Activated naive CD4-positive, alpha-beta T cell treated with anti-CD3 and anti-CD28 coated beads, Interleukin-2, amount 10 ng/mL, durations not matched to agents 5 hours and 36 hours (primary cell): ENCODE data around the gene CELF1. TPM values are rescaled to one million over a fixed set of nuclear protein-coding genes. Genes with fewer than 3 reads are reported as not detected.

Source experiments
- total RNA-seq, 2 experiments: library from RNA; stranded (reverse); gene quantifications; one replicate each; pipeline ENCODE4 v1.2.3, GENCODE V29; 2021

CELF1 gene
- total RNA-seq, result 100 to 1,000 TPM in 1 of 2 experiments, 10 to 100 TPM in 1; 97.3 to 101 TPM

GRCh38 chr11:47552566-47553405 lies at the start of gene CELF1:
Gene CELF1, minus strand, starts transcription at chr11:47553132. Its CDS starts 53,609 bp downstream, at chr11:47499523.

GRCh38 chr11:47593934-47594855 lies 41.3 kb upstream of the CELF1 start, which contains the start of gene C1QTNF4:
Gene C1QTNF4, minus strand, starts transcription at chr11:47594411. Its CDS starts 3,601 bp downstream, at chr11:47590810.

DNA sequence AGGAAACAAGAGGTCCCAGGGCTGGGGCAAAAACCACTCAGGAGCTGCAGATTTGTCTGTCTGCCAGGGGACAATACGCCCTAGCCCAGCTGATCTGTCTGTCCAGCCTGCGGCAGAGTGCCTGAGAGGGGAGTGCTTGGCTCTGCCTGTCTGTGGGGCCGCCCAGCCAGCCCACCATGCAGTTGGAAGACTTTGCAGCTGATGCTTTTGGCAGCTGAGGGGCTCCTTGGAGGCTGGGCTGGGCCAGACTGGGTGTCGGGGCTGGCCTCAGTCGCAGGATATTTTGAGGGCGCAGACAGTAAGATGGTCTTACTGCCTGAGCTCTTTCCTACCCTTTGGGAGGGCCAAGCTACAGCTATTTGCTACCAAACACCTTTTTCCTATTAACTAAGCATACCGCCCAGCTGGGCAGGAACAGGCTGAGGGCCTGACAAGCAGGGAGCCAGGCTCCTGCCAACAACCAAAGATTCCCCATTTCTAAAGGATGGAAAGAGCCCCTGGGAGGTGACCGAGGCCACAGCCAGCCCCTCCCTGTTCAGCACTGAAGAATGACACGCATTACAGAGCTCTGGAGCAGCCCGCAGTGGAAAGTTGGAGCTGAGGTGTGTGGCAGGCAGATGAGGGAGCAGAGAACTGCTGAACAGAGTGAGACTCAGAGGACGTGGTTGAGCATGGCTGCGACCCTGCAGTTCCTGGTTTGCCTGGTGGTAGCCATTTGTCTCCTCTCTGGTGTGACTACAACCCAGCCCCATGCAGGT lies 33.3 kb upstream of the CELF1 start, which contains the start of gene FAM180B:
TSS of gene FAM180B (plus strand) at position 581 of the 758 bp plus-strand sequence. CDS start at position 672, 91 bp downstream.

DNA sequence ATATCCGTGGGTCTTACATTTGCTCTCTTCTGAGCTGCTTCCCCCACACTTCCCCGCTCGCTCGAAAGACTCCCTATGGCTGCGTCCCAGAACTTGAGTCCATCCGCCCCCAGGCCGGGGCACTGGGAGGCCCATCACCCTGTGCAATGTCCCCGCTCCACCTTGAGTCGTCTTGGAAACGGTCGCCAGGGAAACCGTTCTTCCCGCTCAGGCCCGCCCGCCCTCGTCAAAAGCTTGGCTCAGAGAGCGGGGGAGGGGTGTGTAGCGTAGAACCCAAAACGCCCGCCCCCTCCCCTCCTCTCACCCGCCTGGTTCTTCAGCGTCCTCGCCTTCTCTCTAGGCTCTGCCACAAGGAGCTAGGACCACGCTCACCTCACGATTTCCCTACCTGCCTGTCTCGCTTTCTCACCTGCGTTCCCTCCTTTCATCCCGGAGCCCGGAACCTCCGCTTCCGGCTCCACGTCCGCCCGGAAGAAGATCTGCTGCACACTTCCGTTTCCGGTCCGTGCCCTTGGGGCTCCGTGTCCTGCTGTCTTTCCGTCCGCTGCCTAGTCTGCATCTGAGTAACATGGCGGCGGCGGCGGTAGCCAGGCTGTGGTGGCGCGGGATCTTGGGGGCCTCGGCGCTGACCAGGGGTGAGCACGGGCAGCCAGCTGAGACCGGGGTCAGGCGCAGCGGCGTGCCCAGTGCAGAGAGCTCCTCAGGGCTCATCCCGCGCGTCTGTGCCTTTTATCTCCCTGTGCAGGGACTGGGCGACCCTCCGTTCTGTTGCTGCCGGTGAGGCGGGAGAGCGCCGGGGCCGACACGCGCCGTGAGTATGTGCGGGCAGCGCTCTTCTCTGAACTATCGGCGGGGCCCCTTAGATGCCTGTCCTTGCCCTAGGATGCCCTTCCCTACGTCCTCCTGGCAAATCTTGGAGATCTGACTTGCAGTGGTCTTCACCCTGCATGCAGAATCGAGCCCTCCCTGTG lies 25.9 kb upstream of the CELF1 start, which contains the start of the genes KBTBD4 and NDUFS3:
TSS of gene KBTBD4 (minus strand) at position 447 of the 971 bp plus-strand sequence. CDS start at position 428, 19 bp downstream.
TSS of gene NDUFS3 (plus strand) at position 551 of the 971 bp plus-strand sequence. CDS start at position 569, 18 bp downstream.

DNA sequence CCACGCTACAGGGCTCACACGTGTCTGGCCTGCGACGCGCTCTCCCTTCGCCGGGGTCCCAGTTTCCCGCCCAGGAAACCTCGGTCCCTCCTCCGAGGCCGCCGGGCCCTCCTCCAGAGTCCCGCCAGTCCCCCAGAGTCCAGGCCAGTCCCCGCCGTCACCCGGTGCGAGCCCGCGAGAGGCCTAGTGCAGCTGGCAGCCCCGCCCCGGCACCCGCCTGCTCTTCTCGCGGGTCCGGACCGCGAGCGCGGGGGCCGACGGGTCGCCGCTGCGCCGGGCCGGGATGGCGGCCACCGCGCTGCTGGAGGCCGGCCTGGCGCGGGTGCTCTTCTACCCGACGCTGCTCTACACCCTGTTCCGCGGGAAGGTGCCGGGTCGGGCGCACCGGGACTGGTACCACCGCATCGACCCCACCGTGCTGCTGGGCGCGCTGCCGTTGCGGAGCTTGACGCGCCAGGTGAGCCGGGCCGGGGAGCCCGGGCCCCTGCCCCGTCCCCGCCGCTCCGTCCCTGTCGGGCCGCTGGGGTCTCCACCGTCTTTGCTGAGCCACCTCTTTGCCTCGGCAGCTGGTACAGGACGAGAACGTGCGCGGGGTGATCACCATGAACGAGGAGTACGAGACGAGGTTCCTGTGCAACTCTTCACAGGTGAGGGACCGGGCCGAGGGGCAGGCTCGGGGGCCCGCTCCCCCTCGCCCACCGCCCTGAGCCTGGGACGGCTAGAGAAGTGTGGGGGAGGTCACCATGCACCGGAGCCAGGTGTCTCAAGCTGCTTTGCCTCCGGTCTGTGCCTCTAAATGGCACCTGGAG lies 12.6 kb upstream of the CELF1 start, which contains the start of gene PTPMT1:
TSS of gene PTPMT1 (plus strand) at position 260 of the 809 bp plus-strand sequence. CDS start at position 284, 24 bp downstream.

DNA sequence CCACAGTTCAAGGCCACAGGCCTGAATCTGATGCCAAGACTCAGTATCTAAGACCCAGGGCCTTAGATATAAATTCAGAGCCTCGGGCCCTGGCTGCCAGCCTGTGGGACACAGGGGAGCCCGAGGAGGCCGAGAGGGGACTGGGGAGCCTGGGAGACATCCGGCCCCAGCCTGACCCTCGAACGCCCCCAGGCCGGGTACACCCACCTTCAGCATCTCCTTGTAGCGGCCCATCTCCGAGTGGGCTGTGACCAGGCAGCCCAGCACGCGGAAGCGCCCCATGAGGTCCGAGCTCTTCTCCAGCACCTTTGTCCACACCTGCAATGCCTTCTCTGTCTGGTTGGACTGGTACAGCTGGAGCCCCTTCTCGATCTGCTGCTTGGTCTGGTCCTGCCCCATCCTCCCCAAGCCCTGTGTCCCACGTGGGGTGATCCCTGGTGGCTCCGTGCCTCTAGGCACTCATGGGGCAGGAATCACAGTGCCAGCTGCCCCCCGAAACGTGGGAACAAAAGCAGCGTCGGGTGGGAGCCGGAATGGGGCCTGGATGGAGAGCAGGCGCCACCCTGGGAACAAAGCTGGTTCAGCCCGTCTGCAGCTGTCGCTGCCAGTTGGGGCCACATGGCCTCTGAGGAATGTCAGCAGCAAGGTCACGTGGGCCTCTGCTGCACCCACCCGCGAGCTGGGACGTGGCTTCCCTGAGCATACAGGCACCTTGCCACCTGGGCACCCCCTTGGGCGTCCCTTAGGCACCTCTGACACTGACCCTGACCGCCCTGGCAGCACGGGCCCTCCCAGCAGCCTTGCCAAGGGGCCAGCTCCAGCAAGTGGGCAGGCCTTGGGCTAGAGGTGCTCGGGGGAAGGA lies 104.1 kb downstream of the CELF1 start, which contains the start of gene RAPSN:
TSS of gene RAPSN (minus strand) at position 571 of the 862 bp plus-strand sequence. CDS start at position 399, 172 bp downstream.

DNA sequence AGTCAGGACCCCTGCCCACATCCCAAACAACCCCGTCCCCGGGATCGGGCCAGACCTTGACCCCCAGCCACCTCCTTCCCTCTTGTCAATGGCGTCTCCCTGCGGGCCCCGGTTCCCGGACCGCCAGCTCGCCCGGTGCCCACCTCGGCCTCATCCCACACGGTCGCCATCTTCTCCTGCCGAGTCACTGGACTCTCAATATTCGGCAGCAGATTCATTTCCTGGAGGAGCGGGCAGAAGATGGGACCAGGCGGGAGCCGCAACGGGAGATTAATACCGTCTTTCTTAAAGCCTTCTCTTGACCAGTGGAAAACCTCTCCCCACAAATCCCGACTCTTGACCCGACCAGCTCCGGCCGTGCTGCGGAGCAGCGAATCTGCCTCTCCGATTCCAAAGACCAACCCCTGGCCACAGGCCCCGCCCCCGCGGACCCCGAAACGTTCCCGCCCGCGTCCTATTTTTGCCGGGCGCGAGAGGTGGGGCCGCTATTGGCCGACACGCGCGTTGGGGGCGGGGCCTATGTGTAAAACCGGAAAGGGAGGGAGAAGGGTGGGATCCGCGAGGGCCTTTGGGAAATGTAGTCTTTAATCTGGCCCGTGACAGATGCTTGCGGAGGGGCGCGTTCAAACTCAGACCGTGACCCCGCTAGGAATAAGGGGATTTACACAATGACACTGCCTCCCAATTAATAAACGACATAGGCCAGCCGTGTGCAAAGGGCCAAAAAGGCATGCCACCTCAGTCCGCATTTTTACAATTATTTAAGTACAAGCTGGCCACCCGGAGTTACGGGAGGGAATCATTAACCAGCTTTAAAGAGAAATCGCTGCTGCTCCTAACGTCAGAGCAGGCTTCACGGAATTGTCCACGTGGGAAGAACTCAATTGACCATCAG lies 126.6 kb downstream of the CELF1 start, which contains the start of gene PSMC3:
TSS of gene PSMC3 (minus strand) at position 378 of the 895 bp plus-strand sequence. CDS start at position 218, 160 bp downstream.

Other genes starting within 250 kb of the CELF1 start
- gene MYBPC3, start 200.4 kb downstream of the CELF1 start, total RNA-seq, result not detected
- gene SPI1, start 174.6 kb downstream of the CELF1 start, total RNA-seq, result not detected
- 10 to 100 TPM; 24.7 to 28.9 TPM for gene SLC39A13, start 144.5 kb downstream of the CELF1 start, total RNA-seq
- 100 to 1,000 TPM; 105 to 106 TPM for gene PSMC3, start 126.7 kb downstream of the CELF1 start, total RNA-seq
- gene RAPSN, start 104.0 kb downstream of the CELF1 start, total RNA-seq, result under 1 TPM; 0.53 to 0.73 TPM
- 10 to 100 TPM; 30.4 to 33.8 TPM for gene PTPMT1, start 12.5 kb upstream of the CELF1 start, total RNA-seq
- gene KBTBD4, start 25.8 kb upstream of the CELF1 start, total RNA-seq, result 10 to 100 TPM; 16.8 to 18.0 TPM
- gene NDUFS3, start 25.9 kb upstream of the CELF1 start, total RNA-seq, result 10 to 100 TPM; 88.9 to 97.3 TPM
- gene FAM180B, start 33.5 kb upstream of the CELF1 start, total RNA-seq, result under 1 TPM in 1 of 2 experiments, not detected in 1; 0.15 TPM
- under 1 TPM; 0.33 to 0.39 TPM for gene C1QTNF4, start 41.3 kb upstream of the CELF1 start, total RNA-seq
- gene MTCH2, start 89.4 kb upstream of the CELF1 start, total RNA-seq, result 10 to 100 TPM; 67.9 to 75.9 TPM
- gene AGBL2, start 162.2 kb upstream of the CELF1 start, total RNA-seq, result 1 to 10 TPM; 5.5 to 6.5 TPM
- gene FNBP4, start 214.2 kb upstream of the CELF1 start, total RNA-seq, result 100 to 1,000 TPM; 141 to 151 TPM